ENCODE measurements around the gene NBEA. TPM values are rescaled to one million over a fixed set of nuclear protein-coding genes. Genes with fewer than 3 reads are reported as not detected.
A peak's percentile ranks its signal among the peaks of the same experiment; 100 is the strongest.

Gene NBEA
- total and polyA plus RNA-seq, 2 experiments from 2014 or later: 9.1 to 29.1 TPM

GRCh38 chr13:35630551-35631275 is 688.6 kb downstream of the NBEA start:
- Mint-ChIP-seq H3K36me3 (ENCODE audit: low read depth) (no peaks in the 10 kb centered on the region), H3K4me3 (no peak overlapping the region), H3K27me3 (ENCODE audit: insufficient read depth, low read depth, poor library complexity) (peaks cover 2% of the 10 kb centered on the region), H3K4me1 (peaks cover 4% of the 10 kb centered on the region; the same call in 2 of the 3 replicates), H3K9me3 (no peaks in the 10 kb centered on the region; the same call in 2 of the 3 replicates), H3K27ac (no peak overlapping the region)
- Histone ChIP-seq H3K27ac (ENCODE audit: low read depth) (no peak overlapping the region), H3K27me3 (ENCODE audit: insufficient read depth) (no peaks in the 10 kb centered on the region), H3K36me3 (ENCODE audit: insufficient read depth) (no peaks in the 10 kb centered on the region), H4K20me1 (replicated peaks; ENCODE audit: insufficient read depth) (no peaks in the 10 kb centered on the region), H3K9me2 (ENCODE audit: insufficient read depth) (no peaks in the 10 kb centered on the region), H3F3A (replicated peaks; ENCODE audit: low read depth) (no peaks in the 10 kb centered on the region), H2AFZ (no peak overlapping the region), H3K79me2 (replicated peaks; ENCODE audit: insufficient read depth) (no peaks in the 10 kb centered on the region), H3K4me3 (no peak overlapping the region), H3K4me2 (no peak overlapping the region), H3K4me1 (ENCODE audit: insufficient read depth) (no peaks in the 10 kb centered on the region)
- peak; percentile 94 for DNase-seq (ENCODE audit: low spot score)
- TF ChIP-seq ZNF331 (CRISPR knock-in tag; IDR thresholded peaks at IDR 0.05; ENCODE audit: low read depth): no peak
- peak; percentile 75 to 91 for TF ChIP-seq CTCF (conservative IDR thresholded peaks at IDR 0.05; ENCODE audit: low read depth in 2 of 2)
- no peak for TF ChIP-seq NANOG (IDR thresholded peaks at IDR 0.05; ENCODE audit: borderline replicate concordance)
- no peak for TF ChIP-seq EZH2phosphoT487 (IDR thresholded peaks at IDR 0.05; ENCODE audit: unreplicated experiment)
- TF ChIP-seq REST (IDR thresholded peaks at IDR 0.05; ENCODE audit: unreplicated experiment): no peak
- TF ChIP-seq CREB1 (CRISPR knock-in tag; IDR thresholded peaks at IDR 0.05; ENCODE audit: low read depth): no peak
- no peak; the same call in 1 of the 2 replicates for TF ChIP-seq ZNF462 (CRISPR knock-in tag; IDR thresholded peaks at IDR 0.05)
- peak; percentile 100 for ATAC-seq

All from GM23338 (cell line).